ENCODE data around the gene ARHGEF4. TPM values are rescaled to one million over a fixed set of nuclear protein-coding genes. Genes with fewer than 3 reads are reported as not detected.

The ARHGEF4 gene
- total and polyA plus RNA-seq, 2 experiments from 2014 or later = 4.6 to 16.6 TPM

- TF ChIP-seq ETS1 (IDR thresholded peaks at IDR 0.05) (no peak), REST (IDR thresholded peaks at IDR 0.05; ENCODE audit: unreplicated experiment) (no peak), NANOG (IDR thresholded peaks at IDR 0.05; ENCODE audit: borderline replicate concordance) (no peak), STAT1 (IDR thresholded peaks at IDR 0.05; ENCODE audit: unreplicated experiment) (no peak), EZH2 (IDR thresholded peaks at IDR 0.05; ENCODE audit: low read depth, unreplicated experiment) (no peak)
Observed at GRCh38 chr2:131036269-131036668, 199.6 kb downstream of the ARHGEF4 start (continued).

DNA sequence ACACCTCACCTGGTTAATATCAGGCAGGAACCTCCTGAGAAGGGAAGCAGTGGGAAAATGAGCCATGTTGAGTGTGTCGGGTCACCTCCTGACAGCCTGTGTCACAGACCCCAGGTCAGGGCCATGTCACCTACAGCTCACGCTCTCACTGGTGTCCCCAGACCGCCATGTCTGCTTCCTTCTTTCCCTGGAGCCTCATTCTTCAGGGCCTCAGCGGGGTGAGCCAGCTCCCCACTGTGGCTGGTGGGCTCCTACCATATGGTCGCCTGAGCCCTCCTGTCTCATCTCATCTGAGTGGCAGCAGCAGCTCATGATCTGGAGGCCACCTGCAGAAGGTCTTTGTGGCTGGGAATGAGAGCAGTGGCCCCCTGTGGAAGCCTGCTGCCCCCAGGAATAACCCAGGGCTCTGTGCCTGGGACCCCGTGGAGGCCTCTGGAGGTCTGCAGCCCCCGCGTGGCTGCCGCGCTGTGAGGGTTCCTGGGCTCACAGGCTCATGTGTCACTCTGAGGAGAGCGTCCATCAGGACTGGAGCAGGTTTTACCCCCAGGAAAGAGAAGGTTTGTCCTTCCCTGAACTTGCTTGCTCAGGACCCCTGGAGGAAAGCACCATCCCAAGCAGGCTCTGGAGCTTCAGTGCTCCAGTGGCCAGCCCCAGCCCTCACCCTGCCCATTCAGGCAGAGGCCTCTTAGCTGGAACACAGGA lies 200.1 kb downstream of the ARHGEF4 start:
- peaks cover 6% of the 10 kb centered on the region; the same call in 1 of the 2 replicates for H3K4me1 ChIP-seq (ENCODE audit: insufficient read depth)
- H3K4me2 ChIP-seq = no peak overlapping the region
- no peak overlapping the region for H3K27ac ChIP-seq (ENCODE audit: low read depth)
- no peaks in the 10 kb centered on the region for H3F3A ChIP-seq (replicated peaks; ENCODE audit: low read depth)
- no peaks in the 10 kb centered on the region for H3K9me2 ChIP-seq (ENCODE audit: insufficient read depth)
- H4K20me1 ChIP-seq (replicated peaks; ENCODE audit: insufficient read depth) = no peaks in the 10 kb centered on the region
- Mint-ChIP-seq H3K27me3 (ENCODE audit: insufficient read depth, low read depth, poor library complexity) (peaks cover 43% of the 10 kb centered on the region), H3K4me1 (peaks cover 9% of the 10 kb centered on the region; the same call in 2 of the 3 replicates), H3K36me3 (ENCODE audit: low read depth) (no peaks in the 10 kb centered on the region), H3K9me3 (no peaks in the 10 kb centered on the region; the same call in 2 of the 3 replicates), H3K27ac (no peak overlapping the region), H3K4me3 (no peak overlapping the region)
- H3K4me3 ChIP-seq = no peak overlapping the region
- H3K79me2 ChIP-seq (replicated peaks; ENCODE audit: insufficient read depth) = no peaks in the 10 kb centered on the region
- H3K27me3 ChIP-seq (ENCODE audit: insufficient read depth) = peaks cover 29% of the 10 kb centered on the region
- DNase-seq (ENCODE audit: low spot score) (no peak), ATAC-seq (no peak)
- H3K36me3 ChIP-seq (ENCODE audit: insufficient read depth) = no peaks in the 10 kb centered on the region
- H2AFZ ChIP-seq = no peak overlapping the region
- no peak for TF ChIP-seq CREB1 (CRISPR knock-in tag; IDR thresholded peaks at IDR 0.05; ENCODE audit: low read depth)
- no peak for TF ChIP-seq JUNB (IDR thresholded peaks at IDR 0.05; ENCODE audit: unreplicated experiment)
- TF ChIP-seq ZNF114 (CRISPR knock-in tag; IDR thresholded peaks at IDR 0.05) = no peak
- no peak for TF ChIP-seq POLR2AphosphoS5 (IDR thresholded peaks at IDR 0.05; ENCODE audit: low read depth)
- TF ChIP-seq CTCF (conservative IDR thresholded peaks at IDR 0.05; ENCODE audit: low read depth in 2 of 2) = no peak
- TF ChIP-seq EZH2 (IDR thresholded peaks at IDR 0.05; ENCODE audit: low read depth, unreplicated experiment) = no peak
- TF ChIP-seq, protein P1, sequence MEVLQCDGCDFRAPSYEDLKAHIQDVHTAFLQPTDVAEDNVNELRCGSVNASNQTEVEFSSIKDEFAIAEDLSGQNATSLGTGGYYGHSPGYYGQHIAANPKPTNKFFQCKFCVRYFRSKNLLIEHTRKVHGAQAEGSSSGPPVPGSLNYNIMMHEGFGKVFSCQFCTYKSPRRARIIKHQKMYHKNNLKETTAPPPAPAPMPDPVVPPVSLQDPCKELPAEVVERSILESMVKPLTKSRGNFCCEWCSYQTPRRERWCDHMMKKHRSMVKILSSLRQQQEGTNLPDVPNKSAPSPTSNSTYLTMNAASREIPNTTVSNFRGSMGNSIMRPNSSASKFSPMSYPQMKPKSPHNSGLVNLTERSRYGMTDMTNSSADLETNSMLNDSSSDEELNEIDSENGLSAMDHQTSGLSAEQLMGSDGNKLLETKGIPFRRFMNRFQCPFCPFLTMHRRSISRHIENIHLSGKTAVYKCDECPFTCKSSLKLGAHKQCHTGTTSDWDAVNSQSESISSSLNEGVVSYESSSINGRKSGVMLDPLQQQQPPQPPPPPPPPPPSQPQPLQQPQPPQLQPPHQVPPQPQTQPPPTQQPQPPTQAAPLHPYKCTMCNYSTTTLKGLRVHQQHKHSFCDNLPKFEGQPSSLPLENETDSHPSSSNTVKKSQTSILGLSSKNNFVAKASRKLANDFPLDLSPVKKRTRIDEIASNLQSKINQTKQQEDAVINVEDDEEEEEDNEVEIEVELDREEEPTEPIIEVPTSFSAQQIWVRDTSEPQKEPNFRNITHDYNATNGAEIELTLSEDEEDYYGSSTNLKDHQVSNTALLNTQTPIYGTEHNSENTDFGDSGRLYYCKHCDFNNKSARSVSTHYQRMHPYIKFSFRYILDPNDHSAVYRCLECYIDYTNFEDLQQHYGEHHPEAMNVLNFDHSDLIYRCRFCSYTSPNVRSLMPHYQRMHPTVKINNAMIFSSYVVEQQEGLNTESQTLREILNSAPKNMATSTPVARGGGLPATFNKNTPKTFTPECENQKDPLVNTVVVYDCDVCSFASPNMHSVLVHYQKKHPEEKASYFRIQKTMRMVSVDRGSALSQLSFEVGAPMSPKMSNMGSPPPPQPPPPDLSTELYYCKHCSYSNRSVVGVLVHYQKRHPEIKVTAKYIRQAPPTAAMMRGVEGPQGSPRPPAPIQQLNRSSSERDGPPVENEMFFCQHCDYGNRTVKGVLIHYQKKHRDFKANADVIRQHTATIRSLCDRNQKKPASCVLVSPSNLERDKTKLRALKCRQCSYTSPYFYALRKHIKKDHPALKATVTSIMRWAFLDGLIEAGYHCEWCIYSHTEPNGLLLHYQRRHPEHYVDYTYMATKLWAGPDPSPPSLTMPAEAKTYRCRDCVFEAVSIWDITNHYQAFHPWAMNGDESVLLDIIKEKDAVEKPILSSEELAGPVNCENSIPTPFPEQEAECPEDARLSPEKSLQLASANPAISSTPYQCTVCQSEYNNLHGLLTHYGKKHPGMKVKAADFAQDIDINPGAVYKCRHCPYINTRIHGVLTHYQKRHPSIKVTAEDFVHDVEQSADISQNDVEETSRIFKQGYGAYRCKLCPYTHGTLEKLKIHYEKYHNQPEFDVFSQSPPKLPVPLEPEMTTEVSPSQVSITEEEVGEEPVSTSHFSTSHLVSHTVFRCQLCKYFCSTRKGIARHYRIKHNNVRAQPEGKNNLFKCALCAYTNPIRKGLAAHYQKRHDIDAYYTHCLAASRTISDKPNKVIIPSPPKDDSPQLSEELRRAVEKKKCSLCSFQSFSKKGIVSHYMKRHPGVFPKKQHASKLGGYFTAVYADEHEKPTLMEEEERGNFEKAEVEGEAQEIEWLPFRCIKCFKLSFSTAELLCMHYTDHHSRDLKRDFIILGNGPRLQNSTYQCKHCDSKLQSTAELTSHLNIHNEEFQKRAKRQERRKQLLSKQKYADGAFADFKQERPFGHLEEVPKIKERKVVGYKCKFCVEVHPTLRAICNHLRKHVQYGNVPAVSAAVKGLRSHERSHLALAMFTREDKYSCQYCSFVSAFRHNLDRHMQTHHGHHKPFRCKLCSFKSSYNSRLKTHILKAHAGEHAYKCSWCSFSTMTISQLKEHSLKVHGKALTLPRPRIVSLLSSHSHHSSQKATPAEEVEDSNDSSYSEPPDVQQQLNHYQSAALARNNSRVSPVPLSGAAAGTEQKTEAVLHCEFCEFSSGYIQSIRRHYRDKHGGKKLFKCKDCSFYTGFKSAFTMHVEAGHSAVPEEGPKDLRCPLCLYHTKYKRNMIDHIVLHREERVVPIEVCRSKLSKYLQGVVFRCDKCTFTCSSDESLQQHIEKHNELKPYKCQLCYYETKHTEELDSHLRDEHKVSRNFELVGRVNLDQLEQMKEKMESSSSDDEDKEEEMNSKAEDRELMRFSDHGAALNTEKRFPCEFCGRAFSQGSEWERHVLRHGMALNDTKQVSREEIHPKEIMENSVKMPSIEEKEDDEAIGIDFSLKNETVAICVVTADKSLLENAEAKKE (CRISPR knock-in tag; IDR thresholded peaks at IDR 0.05) = no peak
- TF ChIP-seq EZH2phosphoT487 (IDR thresholded peaks at IDR 0.05; ENCODE audit: unreplicated experiment) = no peak

Data from GM23338 (cell line).